ENCODE data around the gene AP1AR. TPM values are rescaled to one million over a fixed set of nuclear protein-coding genes. Genes with fewer than 3 reads are reported as not detected.

AP1AR gene
- total and polyA plus RNA-seq, 2 donors (not counting 3 experiments of a cell fraction or from before 2014, with no cell fraction given): 6.6 to 18.6 TPM

- BruUV-seq (replicated peaks): no TSS peak
- Histone ChIP-seq H3K9me1 (replicated peaks; ENCODE audit: control insufficient read depth, extremely low read depth, insufficient read depth, low read length) (no peaks in the 10 kb centered on the region), H3K36me3 (ENCODE audit: control insufficient read depth in 2 of 2, extremely low read depth in 1 of 2, insufficient read depth in 2 of 2, low read length in 2 of 2) (no peaks in the 10 kb centered on the region), H3K4me3 (replicated peaks in 1 of 3; ENCODE audit: insufficient read depth in 1 of 3, low read depth in 1 of 3, low read length in 3 of 3) (no peak overlapping the region), H3K4me2 (ENCODE audit: insufficient read depth, low read length) (no peak overlapping the region), H3K4me1 (ENCODE audit: control insufficient read depth, extremely low read depth, insufficient read depth, low read length) (no peaks in the 10 kb centered on the region), H3K27ac (ENCODE audit: insufficient read depth, low read depth, low read length) (no peak overlapping the region), H4K20me1 (replicated peaks; ENCODE audit: control insufficient read depth, extremely low read depth, insufficient read depth, low read length) (no peaks in the 10 kb centered on the region), H3K79me2 (ENCODE audit: control insufficient read depth, insufficient read depth, low read length) (no peaks in the 10 kb centered on the region), H3K9me3 (replicated peaks; ENCODE audit: control insufficient read depth, insufficient read depth, low read length) (no peaks in the 10 kb centered on the region), H3K27me3 (ENCODE audit: control insufficient read depth in 2 of 2, insufficient read depth in 2 of 2, low read length in 2 of 2) (no peaks in the 10 kb centered on the region), H2AFZ (ENCODE audit: low read depth, low read length) (no peak overlapping the region), H3K9ac (replicated peaks; ENCODE audit: extremely low read depth, insufficient read depth, low read length) (no peak overlapping the region)
- intact Hi-C loops (cut with micrococcal nuclease): no loop called here
- FAIRE-seq (no peak), DNase-seq (ENCODE audit: low read depth, low spot score) (no peak)
- dilution Hi-C loops (cut with MboI; ENCODE audit: extremely low pct_ligation_motif_present, low sequenced_read_pairs): no loop called here
- ChIA-PET CTCF (no interaction called here), POLR2A (no interaction called here)
- TF ChIP-seq GATA2 (IDR thresholded peaks at IDR 0.05; ENCODE audit: insufficient read depth, insufficient read length, low read depth, low read length) (no peak), POLR2A (IDR thresholded peaks at IDR 0.05; ENCODE audit: low read depth, low read length) (no peak), JUN (IDR thresholded peaks at IDR 0.05; ENCODE audit: borderline replicate concordance, insufficient read depth, insufficient read length, low read depth) (no peak), MAX (IDR thresholded peaks at IDR 0.05; ENCODE audit: insufficient read depth, insufficient read length) (no peak), FOS (IDR thresholded peaks at IDR 0.05; ENCODE audit: borderline replicate concordance, insufficient read depth, low read length) (no peak), CTCF (IDR thresholded peaks at IDR 0.05; ENCODE audit: extremely low read depth in 1 of 2, insufficient read depth in 1 of 2, low read depth in 1 of 2, low read length in 2 of 2) (no peak), EZH2 (IDR thresholded peaks at IDR 0.05; ENCODE audit: borderline replicate concordance, low read depth, low read length, severe bottlenecking) (no peak), POLR2AphosphoS5 (IDR thresholded peaks at IDR 0.05; ENCODE audit: insufficient read depth, low read depth, low read length) (no peak), MYC (IDR thresholded peaks at IDR 0.05; ENCODE audit: low read depth, low read length) (no peak)
These were observed 83.9 kb downstream of the AP1AR start for GRCh38 chr4:112315446-112315845.
